HepG2 (cell line): ENCODE results near the gene CDC25C. TPM values are rescaled to one million over a fixed set of nuclear protein-coding genes. Genes with fewer than 3 reads are reported as not detected.

Experiments
- AGO1 ChIP-seq: fragments of 200-400 bp; formaldehyde crosslinking; IDR thresholded peaks from 2 replicates; pipeline ENCODE4 v1.6.1; 2017; ENCODE audit warnings: mild to moderate bottlenecking, low read depth, low read length, moderate library complexity; ENCODE audit not compliant: poor library complexity, severe bottlenecking
- FOXK1 ChIP-seq: sonication (generic); formaldehyde crosslinking; IDR thresholded peaks from 2 replicates; pipeline ENCODE4 v1.4.0; 2020; ENCODE audit warnings: low read depth, missing genetic modification reagents, borderline replicate concordance
- GATAD2A ChIP-seq: IDR thresholded peaks from 2 replicates; pipeline ENCODE4 v1.6.1; 2016
- KLF15 ChIP-seq: sonication (generic); formaldehyde crosslinking; IDR thresholded peaks from 2 replicates; pipeline ENCODE4 v1.8.1; 2023; ENCODE audit warnings: borderline replicate concordance, mild to moderate bottlenecking, inconsistent platforms, missing genetic modification reagents, mixed read lengths
- LCORL ChIP-seq, 2 experiments: fragments of 450-650 bp in 1 of 2; sonication (generic) in 1 of 2; formaldehyde crosslinking in 1 of 2; IDR thresholded peaks; 2 replicates each; pipeline versions ENCODE4 v1.5.0 to v1.6.1; 2017 to 2020; ENCODE audit warnings: antibody characterized with exemption in 1 of 2, missing genetic modification reagents in 1 of 2
- MTA1 ChIP-seq: sonication (generic); formaldehyde crosslinking; IDR thresholded peaks from 2 replicates; pipeline ENCODE4 v1.4.0; 2020; ENCODE audit warnings: missing genetic modification reagents, mild to moderate bottlenecking, borderline replicate concordance
- MTF1 ChIP-seq: sonication (generic); formaldehyde crosslinking; IDR thresholded peaks from 2 replicates; pipeline ENCODE4 v1.5.0; 2020; ENCODE audit warnings: missing genetic modification reagents
- PTBP1 ChIP-seq: fragments of 200-400 bp; formaldehyde crosslinking; IDR thresholded peaks from 2 replicates; pipeline ENCODE4 v1.6.1; 2018; ENCODE audit warnings: low read length, low read depth; ENCODE audit not compliant: poor library complexity, severe bottlenecking
- RELA ChIP-seq: sonication (generic); formaldehyde crosslinking; IDR thresholded peaks from 2 replicates; pipeline ENCODE4 v1.4.0; 2020; ENCODE audit warnings: missing genetic modification reagents
- RXRB ChIP-seq: IDR thresholded peaks from 2 replicates; pipeline ENCODE4 v1.6.1; 2016; ENCODE audit warnings: borderline replicate concordance, missing genetic modification reagents, missing compliant biosample characterization
- SMC3 ChIP-seq: IDR thresholded peaks from 2 replicates; pipeline ENCODE4 v1.6.1; 2011; ENCODE audit warnings: low read length, improper control_type of control experiment
- TOE1 ChIP-seq: sonication (generic); formaldehyde crosslinking; IDR thresholded peaks from 2 replicates; pipeline ENCODE4 v1.4.0; 2020; ENCODE audit warnings: mild to moderate bottlenecking, missing genetic modification reagents
- ZNF335 ChIP-seq: sonication (generic); formaldehyde crosslinking; IDR thresholded peaks from 2 replicates; pipeline ENCODE4 v1.4.0; 2020; ENCODE audit warnings: missing genetic modification reagents
- ZNF460 ChIP-seq: sonication (generic); formaldehyde crosslinking; IDR thresholded peaks from 2 replicates; pipeline ENCODE4 v1.5.1; 2020; ENCODE audit warnings: missing genetic modification reagents, mild to moderate bottlenecking, borderline replicate concordance
- ZNF550 ChIP-seq: sonication (generic); formaldehyde crosslinking; IDR thresholded peaks from 2 replicates; pipeline ENCODE4 v1.4.0; 2020; ENCODE audit warnings: mild to moderate bottlenecking, missing genetic modification reagents, borderline replicate concordance
- ZNF556 ChIP-seq: sonication (generic); formaldehyde crosslinking; IDR thresholded peaks from 2 replicates; pipeline ENCODE4 v1.4.0; 2020; ENCODE audit warnings: mild to moderate bottlenecking, missing genetic modification reagents, borderline replicate concordance
- ZNF557 ChIP-seq: sonication (generic); formaldehyde crosslinking; IDR thresholded peaks from 2 replicates; pipeline ENCODE4 v1.4.0; 2020; ENCODE audit warnings: missing genetic modification reagents
- ZNF562 ChIP-seq: sonication (generic); formaldehyde crosslinking; IDR thresholded peaks from 2 replicates; pipeline ENCODE4 v1.8.0; 2022; ENCODE audit warnings: missing genetic modification reagents, borderline replicate concordance
- polyA plus RNA-seq, 8 experiments: library from polyadenylated mRNA; depleted of rRNA in 3 of 8; stranded (reverse) in 7 of 8; unstranded in 1 of 8; fragments of >200 nt; fragmentation: Illumina TruSeq in 4 of 8; extraction: Trizol in 4 of 8; gene quantifications; 2 replicates each; pipeline versions ENCODE4 v1.2.1 to v1.2.3, GENCODE V29; 2011 to 2016; ENCODE audit warnings: low read depth in 4 of 8, missing spikeins in 1 of 8, mixed read lengths in 1 of 8; ENCODE audit not compliant: insufficient read depth in 1 of 8
- total RNA-seq, 5 experiments: library from RNA; depleted of rRNA; stranded (reverse); fragments of >200 nt; fragmentation: Illumina TruSeq; extraction: Trizol; gene quantifications; 2 replicates each; pipeline ENCODE4 v1.2.3, GENCODE V29; 2016; ENCODE audit warnings: low read depth in 1 of 5
- TF ChIP-seq, protein P1 (sequence below): sonication (generic); formaldehyde crosslinking; IDR thresholded peaks from 2 replicates; pipeline ENCODE4 v1.5.1; 2020; ENCODE audit warnings: missing genetic modification reagents, mild to moderate bottlenecking, borderline replicate concordance
- TF ChIP-seq, protein P2 (sequence below): sonication (generic); formaldehyde crosslinking; IDR thresholded peaks from 2 replicates; pipeline ENCODE4 v1.5.0; 2020; ENCODE audit warnings: mild to moderate bottlenecking, missing genetic modification reagents
- TF ChIP-seq, protein P3 (sequence below): sonication (generic); formaldehyde crosslinking; IDR thresholded peaks from 2 replicates; pipeline ENCODE4 v1.4.0; 2020; ENCODE audit warnings: missing genetic modification reagents
- TF ChIP-seq, protein P4 (sequence below): sonication (generic); formaldehyde crosslinking; IDR thresholded peaks from 2 replicates; pipeline ENCODE4 v1.4.0; 2020; ENCODE audit warnings: missing genetic modification reagents

Gene CDC25C
- total and polyA plus RNA-seq, 2 of the 13 experiments (the other 11 are each of a cell fraction or from before 2014, with no cell fraction given): 17.7 to 27.6 TPM

DNA sequence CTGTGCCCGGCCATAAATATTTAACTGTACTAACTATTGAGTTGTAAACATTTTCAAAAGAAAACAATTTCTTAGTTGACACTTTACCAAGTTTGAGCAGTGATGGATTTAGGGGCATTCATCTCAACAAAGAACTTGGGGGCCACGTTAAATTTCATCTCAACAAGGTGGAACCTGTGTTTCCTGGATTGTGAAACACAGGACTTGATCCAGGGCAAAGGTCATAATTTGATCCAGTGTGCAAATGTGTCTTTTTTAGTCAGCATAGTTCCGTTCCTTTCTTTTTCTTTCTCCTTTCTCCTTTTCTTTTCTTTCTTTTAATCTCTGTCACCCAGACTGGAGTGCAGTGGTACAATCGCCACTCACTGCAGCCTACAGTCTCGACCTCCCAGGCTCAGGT, 60.3 kb downstream of the CDC25C start (continued):
- TF ChIP-seq, protein P1, sequence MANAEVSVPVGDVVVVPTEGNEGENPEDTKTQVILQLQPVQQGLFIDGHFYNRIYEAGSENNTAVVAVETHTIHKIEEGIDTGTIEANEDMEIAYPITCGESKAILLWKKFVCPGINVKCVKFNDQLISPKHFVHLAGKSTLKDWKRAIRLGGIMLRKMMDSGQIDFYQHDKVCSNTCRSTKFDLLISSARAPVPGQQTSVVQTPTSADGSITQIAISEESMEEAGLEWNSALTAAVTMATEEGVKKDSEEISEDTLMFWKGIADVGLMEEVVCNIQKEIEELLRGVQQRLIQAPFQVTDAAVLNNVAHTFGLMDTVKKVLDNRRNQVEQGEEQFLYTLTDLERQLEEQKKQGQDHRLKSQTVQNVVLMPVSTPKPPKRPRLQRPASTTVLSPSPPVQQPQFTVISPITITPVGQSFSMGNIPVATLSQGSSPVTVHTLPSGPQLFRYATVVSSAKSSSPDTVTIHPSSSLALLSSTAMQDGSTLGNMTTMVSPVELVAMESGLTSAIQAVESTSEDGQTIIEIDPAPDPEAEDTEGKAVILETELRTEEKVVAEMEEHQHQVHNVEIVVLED (CRISPR knock-in tag): no peak
- TF ChIP-seq TOE1 (no peak), ZNF335 (CRISPR knock-in tag) (no peak), GATAD2A (CRISPR knock-in tag) (no peak), ZNF562 (CRISPR knock-in tag) (no peak), RELA (CRISPR knock-in tag) (no peak), RXRB (CRISPR knock-in tag) (peak; percentile 70; the same call in 1 of the 2 replicates), ZNF550 (CRISPR knock-in tag) (no peak), FOXK1 (CRISPR knock-in tag) (no peak), ZNF460 (no peak), MTA1 (CRISPR knock-in tag) (no peak), LCORL (IDR thresholded peaks at IDR 0.05) (no peak), LCORL (CRISPR knock-in tag; IDR thresholded peaks at IDR 0.05) (no peak), ZNF557 (CRISPR knock-in tag) (no peak), PTBP1 (no peak), AGO1 (no peak), ZNF556 (CRISPR knock-in tag) (no peak), KLF15 (CRISPR knock-in tag) (no peak), MTF1 (CRISPR knock-in tag) (no peak), SMC3 (no peak)
- TF ChIP-seq, protein P2, sequence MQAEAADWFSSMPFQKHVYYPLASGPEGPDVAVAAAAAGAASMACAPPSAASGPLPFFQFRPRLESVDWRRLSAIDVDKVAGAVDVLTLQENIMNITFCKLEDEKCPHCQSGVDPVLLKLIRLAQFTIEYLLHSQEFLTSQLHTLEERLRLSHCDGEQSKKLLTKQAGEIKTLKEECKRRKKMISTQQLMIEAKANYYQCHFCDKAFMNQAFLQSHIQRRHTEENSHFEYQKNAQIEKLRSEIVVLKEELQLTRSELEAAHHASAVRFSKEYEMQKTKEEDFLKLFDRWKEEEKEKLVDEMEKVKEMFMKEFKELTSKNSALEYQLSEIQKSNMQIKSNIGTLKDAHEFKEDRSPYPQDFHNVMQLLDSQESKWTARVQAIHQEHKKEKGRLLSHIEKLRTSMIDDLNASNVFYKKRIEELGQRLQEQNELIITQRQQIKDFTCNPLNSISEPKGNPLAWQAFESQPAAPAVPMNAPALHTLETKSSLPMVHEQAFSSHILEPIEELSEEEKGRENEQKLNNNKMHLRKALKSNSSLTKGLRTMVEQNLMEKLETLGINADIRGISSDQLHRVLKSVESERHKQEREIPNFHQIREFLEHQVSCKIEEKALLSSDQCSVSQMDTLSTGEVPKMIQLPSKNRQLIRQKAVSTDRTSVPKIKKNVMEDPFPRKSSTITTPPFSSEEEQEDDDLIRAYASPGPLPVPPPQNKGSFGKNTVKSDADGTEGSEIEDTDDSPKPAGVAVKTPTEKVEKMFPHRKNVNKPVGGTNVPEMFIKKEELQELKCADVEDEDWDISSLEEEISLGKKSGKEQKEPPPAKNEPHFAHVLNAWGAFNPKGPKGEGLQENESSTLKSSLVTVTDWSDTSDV: no peak
- TF ChIP-seq, protein P3, sequence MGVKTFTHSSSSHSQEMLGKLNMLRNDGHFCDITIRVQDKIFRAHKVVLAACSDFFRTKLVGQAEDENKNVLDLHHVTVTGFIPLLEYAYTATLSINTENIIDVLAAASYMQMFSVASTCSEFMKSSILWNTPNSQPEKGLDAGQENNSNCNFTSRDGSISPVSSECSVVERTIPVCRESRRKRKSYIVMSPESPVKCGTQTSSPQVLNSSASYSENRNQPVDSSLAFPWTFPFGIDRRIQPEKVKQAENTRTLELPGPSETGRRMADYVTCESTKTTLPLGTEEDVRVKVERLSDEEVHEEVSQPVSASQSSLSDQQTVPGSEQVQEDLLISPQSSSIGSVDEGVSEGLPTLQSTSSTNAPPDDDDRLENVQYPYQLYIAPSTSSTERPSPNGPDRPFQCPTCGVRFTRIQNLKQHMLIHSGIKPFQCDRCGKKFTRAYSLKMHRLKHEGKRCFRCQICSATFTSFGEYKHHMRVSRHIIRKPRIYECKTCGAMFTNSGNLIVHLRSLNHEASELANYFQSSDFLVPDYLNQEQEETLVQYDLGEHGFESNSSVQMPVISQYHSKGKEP (CRISPR knock-in tag): no peak
- TF ChIP-seq, protein P4, sequence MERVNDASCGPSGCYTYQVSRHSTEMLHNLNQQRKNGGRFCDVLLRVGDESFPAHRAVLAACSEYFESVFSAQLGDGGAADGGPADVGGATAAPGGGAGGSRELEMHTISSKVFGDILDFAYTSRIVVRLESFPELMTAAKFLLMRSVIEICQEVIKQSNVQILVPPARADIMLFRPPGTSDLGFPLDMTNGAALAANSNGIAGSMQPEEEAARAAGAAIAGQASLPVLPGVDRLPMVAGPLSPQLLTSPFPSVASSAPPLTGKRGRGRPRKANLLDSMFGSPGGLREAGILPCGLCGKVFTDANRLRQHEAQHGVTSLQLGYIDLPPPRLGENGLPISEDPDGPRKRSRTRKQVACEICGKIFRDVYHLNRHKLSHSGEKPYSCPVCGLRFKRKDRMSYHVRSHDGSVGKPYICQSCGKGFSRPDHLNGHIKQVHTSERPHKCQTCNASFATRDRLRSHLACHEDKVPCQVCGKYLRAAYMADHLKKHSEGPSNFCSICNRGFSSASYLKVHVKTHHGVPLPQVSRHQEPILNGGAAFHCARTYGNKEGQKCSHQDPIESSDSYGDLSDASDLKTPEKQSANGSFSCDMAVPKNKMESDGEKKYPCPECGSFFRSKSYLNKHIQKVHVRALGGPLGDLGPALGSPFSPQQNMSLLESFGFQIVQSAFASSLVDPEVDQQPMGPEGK (CRISPR knock-in tag): 0 out of 2 replicates have a peak, but pooled peaks have one; percentile 16
